SK-N-SH (cell line): ENCODE measurements around the gene BRD9. TPM values are rescaled to one million over a fixed set of nuclear protein-coding genes. Genes with fewer than 3 reads are reported as not detected.

Experiments
- CTCF ChIA-PET: fragments of 300-600, 350-600 bp; formaldehyde crosslinking; extraction: SDS; loops from one replicate; lab custom pipeline; 2021; lab: Yijun Ruan, JAX
- POLR2A ChIA-PET: fragments of 350-600 bp; sonication (Branson Sonifier 250); formaldehyde crosslinking; extraction: SDS; loops from one replicate; lab custom pipeline; 2020; ENCODE audit warnings: antibody characterized with exemption, inconsistent platforms; lab: Yijun Ruan, JAX
- DNase-seq: peaks from one replicate; pipeline ENCODE4 v3.0.0; 2012
- H2AFZ ChIP-seq: fragments of 200-600 bp; sonication (generic); 2 replicates; pipeline ENCODE4 v1.8.1; 2016; ENCODE audit warnings: antibody characterized with exemption, mild to moderate bottlenecking, low read depth
- H3F3A ChIP-seq: fragments of 200-600 bp; sonication (generic); replicated peaks from 2 replicates; pipeline ENCODE3; 2016; ENCODE audit warnings: antibody characterized with exemption, mild to moderate bottlenecking; ENCODE audit not compliant: insufficient read depth
- H3K27ac ChIP-seq, 2 experiments: fragments of 200-500 bp in 1 of 2; fragments of 200-600 bp in 1 of 2; sonication (Bioruptor generic) in 1 of 2; sonication (generic), shearing (Covaris generic) in 1 of 2; 2 replicates each; pipeline versions ENCODE4 v1.5.1 to v1.6.1; 2014 to 2016; ENCODE audit warnings: low read depth in 2 of 2, inconsistent platforms in 1 of 2, low read length in 1 of 2, mild to moderate bottlenecking in 1 of 2, mixed read lengths in 1 of 2
- H3K27me3 ChIP-seq: fragments of 200-600 bp; sonication (generic), shearing (Covaris generic); 2 replicates; pipeline ENCODE4 v1.6.1; 2016; ENCODE audit warnings: mixed run types; ENCODE audit not compliant: insufficient read depth
- H3K36me3 ChIP-seq, 2 experiments: fragments of 200-500 bp in 1 of 2; fragments of 200-600 bp in 1 of 2; sonication (Bioruptor generic) in 1 of 2; sonication (generic) in 1 of 2; replicated peaks in 1 of 2; 2 replicates each; pipeline versions ENCODE3 to v1.5.1; 2014 to 2016; ENCODE audit warnings: low read length in 1 of 2, mild to moderate bottlenecking in 1 of 2; ENCODE audit not compliant: insufficient read depth in 2 of 2, control insufficient read depth in 1 of 2
- H3K4me1 ChIP-seq, 2 experiments: fragments of 200-500 bp in 1 of 2; fragments of 200-600 bp in 1 of 2; sonication (Bioruptor generic) in 1 of 2; sonication (generic), shearing (Covaris generic) in 1 of 2; 2 replicates each; pipeline versions ENCODE4 v1.5.1 to v1.6.1; 2014 to 2016; ENCODE audit warnings: low read depth in 1 of 2, low read length in 1 of 2, mixed run types in 1 of 2; ENCODE audit not compliant: insufficient read depth in 2 of 2, control insufficient read depth in 1 of 2
- H3K4me2 ChIP-seq: fragments of 200-600 bp; sonication (generic), shearing (Covaris generic); 2 replicates; pipeline ENCODE4 v1.6.1; 2017; ENCODE audit warnings: mixed run types
- H3K4me3 ChIP-seq, 2 experiments: fragments of 200-500 bp in 1 of 2; fragments of 200-600 bp in 1 of 2; sonication (Bioruptor generic) in 1 of 2; sonication (generic), shearing (Covaris generic) in 1 of 2; 2 replicates each; pipeline versions ENCODE4 v1.5.1 to v1.8.1; 2014 to 2016; ENCODE audit warnings: low read depth in 2 of 2, inconsistent platforms in 1 of 2, low read length in 1 of 2, mild to moderate bottlenecking in 1 of 2, mixed read lengths in 1 of 2, moderate library complexity in 1 of 2
- H3K79me2 ChIP-seq: fragments of 200-600 bp; sonication (generic); 2 replicates; pipeline ENCODE4 v1.8.1; 2017; ENCODE audit warnings: mild to moderate bottlenecking; ENCODE audit not compliant: insufficient read depth
- H3K9ac ChIP-seq: fragments of 200-600 bp; sonication (generic); 2 replicates; pipeline ENCODE4 v1.6.1; 2017; ENCODE audit warnings: mixed run types
- H3K9me2 ChIP-seq: fragments of 200-600 bp; sonication (generic); 2 replicates; pipeline ENCODE4 v1.6.1; 2017; ENCODE audit warnings: mixed run types
- H3K9me3 ChIP-seq: fragments of 200-600 bp; sonication (generic); 2 replicates; pipeline ENCODE4 v1.6.1; 2017; ENCODE audit warnings: mixed run types, mild to moderate bottlenecking, moderate library complexity
- H4K20me1 ChIP-seq: fragments of 200-600 bp; sonication (generic); 2 replicates; pipeline ENCODE4 v1.6.1; 2017; ENCODE audit warnings: mild to moderate bottlenecking, mixed run types; ENCODE audit not compliant: insufficient read depth
- EZH2phosphoT487 ChIP-seq: fragments of 200-600 bp; sonication (generic); IDR thresholded peaks from 2 replicates; pipeline ENCODE4 v1.6.1; 2017; ENCODE audit warnings: low read depth, mixed run types, mild to moderate bottlenecking, antibody characterized with exemption, moderate library complexity, borderline replicate concordance
- MEF2A ChIP-seq: IDR thresholded peaks from 2 replicates; pipeline ENCODE4 v1.4.0; 2012; ENCODE audit warnings: low read depth, borderline replicate concordance
- MXI1 ChIP-seq: IDR thresholded peaks from 2 replicates; pipeline ENCODE4 v1.6.1; 2012; ENCODE audit warnings: mild to moderate bottlenecking, low read depth, low read length, improper control_type of control experiment
- RAD21 ChIP-seq: IDR thresholded peaks from 2 replicates; pipeline ENCODE4 v1.6.1; 2012; ENCODE audit warnings: mild to moderate bottlenecking, low read length
- RCOR1 ChIP-seq: fragments of 150-350 bp; IDR thresholded peaks from 2 replicates; pipeline ENCODE4 v1.6.1; 2017; ENCODE audit warnings: antibody characterized with exemption, low read length
- RXRA ChIP-seq: IDR thresholded peaks from 2 replicates; pipeline ENCODE4 v1.4.0; 2012; ENCODE audit warnings: low read depth, mild to moderate bottlenecking, borderline replicate concordance
- TEAD4 ChIP-seq: IDR thresholded peaks from 2 replicates; pipeline ENCODE4 v1.4.0; 2012; ENCODE audit warnings: mild to moderate bottlenecking, borderline replicate concordance; ENCODE audit not compliant: insufficient read depth
- WGBS: methylation state at CpG from one replicate; pipeline ENCODE4 v1.1.6; 2017; ENCODE audit warnings: low lambda C conversion rate; 5-methylcytosine and 5-hydroxymethylcytosine counted together
- polyA plus RNA-seq, 3 experiments: library from polyadenylated mRNA; depleted of rRNA; stranded (reverse); fragments of >200 nt; gene quantifications; 2 replicates each; pipeline ENCODE4 v1.2.3, GENCODE V29; 2012
- TF ChIP-seq, protein P1 (sequence below): IDR thresholded peaks from 2 replicates; pipeline ENCODE4 v1.4.0; 2012; ENCODE audit warnings: low read depth, borderline replicate concordance
- TF ChIP-seq, protein P2 (sequence below): fragments of 200-600 bp; sonication (generic); IDR thresholded peaks from 2 replicates; pipeline ENCODE4 v1.6.1; 2017; ENCODE audit warnings: antibody characterized with exemption, mild to moderate bottlenecking, moderate library complexity
- TF ChIP-seq, protein P3 (sequence below): IDR thresholded peaks from 2 replicates; pipeline ENCODE4 v1.6.1; 2012; ENCODE audit warnings: mild to moderate bottlenecking, low read depth, low read length, moderate library complexity
- TF ChIP-seq, protein P4 (sequence below): fragments of 150-350 bp; IDR thresholded peaks from 2 replicates; pipeline ENCODE4 v1.6.1; 2016; ENCODE audit warnings: mild to moderate bottlenecking, low read depth, low read length
- TF ChIP-seq, protein P5 (sequence below): IDR thresholded peaks from 2 replicates; pipeline ENCODE4 v1.4.0; 2012; ENCODE audit warnings: low read depth

Gene BRD9
- polyA plus RNA-seq, 1 of the 3 experiments (the other 2 are of a cell fraction), result 19.5 TPM

DNA sequence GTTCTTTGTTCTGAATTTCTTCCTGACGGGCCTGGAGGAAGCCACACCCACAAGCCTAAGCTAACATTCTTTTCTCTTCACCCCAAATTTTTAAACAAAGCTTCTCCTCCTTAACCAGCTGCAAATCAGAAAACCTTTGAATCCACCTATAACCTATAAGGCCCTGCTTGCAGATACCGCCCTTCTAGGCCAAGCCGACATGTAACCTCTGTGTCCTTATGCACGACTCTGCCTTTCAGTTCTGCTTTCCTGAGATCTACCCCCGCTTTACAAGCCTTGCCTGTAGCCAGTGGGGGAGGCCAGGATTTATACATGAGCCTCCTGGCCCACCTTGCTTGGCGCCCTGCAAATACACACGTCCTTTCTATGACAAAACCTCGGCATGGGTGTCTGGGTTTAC is 19.3 kb downstream of the BRD9 start:
- POLR2A ChIA-PET, result no interaction called here
- no peak overlapping the region for H3K4me3 ChIP-seq
- WGBS, result 92% methylated on average over 8 of the region's 8 CpGs
- H3K9me3 ChIP-seq, result no peaks in the 10 kb centered on the region
- no peak overlapping the region for H3K27ac ChIP-seq
- no peak for DNase-seq
- H4K20me1 ChIP-seq, result 0 out of 2 replicates have a peak, but pooled peaks cover 7% of the 10 kb centered on the region
- no peaks in the 10 kb centered on the region for H3K4me1 ChIP-seq
- peaks cover 35 to 89% of the 10 kb centered on the region in 2 experiments for H3K36me3 ChIP-seq
- TF ChIP-seq, protein P1, sequence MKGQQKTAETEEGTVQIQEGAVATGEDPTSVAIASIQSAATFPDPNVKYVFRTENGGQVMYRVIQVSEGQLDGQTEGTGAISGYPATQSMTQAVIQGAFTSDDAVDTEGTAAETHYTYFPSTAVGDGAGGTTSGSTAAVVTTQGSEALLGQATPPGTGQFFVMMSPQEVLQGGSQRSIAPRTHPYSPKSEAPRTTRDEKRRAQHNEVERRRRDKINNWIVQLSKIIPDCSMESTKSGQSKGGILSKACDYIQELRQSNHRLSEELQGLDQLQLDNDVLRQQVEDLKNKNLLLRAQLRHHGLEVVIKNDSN, result no peak
- TF ChIP-seq TEAD4, result no peak
- no peak for TF ChIP-seq RCOR1
- TF ChIP-seq, protein P2, sequence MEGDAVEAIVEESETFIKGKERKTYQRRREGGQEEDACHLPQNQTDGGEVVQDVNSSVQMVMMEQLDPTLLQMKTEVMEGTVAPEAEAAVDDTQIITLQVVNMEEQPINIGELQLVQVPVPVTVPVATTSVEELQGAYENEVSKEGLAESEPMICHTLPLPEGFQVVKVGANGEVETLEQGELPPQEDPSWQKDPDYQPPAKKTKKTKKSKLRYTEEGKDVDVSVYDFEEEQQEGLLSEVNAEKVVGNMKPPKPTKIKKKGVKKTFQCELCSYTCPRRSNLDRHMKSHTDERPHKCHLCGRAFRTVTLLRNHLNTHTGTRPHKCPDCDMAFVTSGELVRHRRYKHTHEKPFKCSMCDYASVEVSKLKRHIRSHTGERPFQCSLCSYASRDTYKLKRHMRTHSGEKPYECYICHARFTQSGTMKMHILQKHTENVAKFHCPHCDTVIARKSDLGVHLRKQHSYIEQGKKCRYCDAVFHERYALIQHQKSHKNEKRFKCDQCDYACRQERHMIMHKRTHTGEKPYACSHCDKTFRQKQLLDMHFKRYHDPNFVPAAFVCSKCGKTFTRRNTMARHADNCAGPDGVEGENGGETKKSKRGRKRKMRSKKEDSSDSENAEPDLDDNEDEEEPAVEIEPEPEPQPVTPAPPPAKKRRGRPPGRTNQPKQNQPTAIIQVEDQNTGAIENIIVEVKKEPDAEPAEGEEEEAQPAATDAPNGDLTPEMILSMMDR, result no peak
- no peak for TF ChIP-seq RXRA
- TF ChIP-seq EZH2phosphoT487, result no peak
- no peak for TF ChIP-seq RAD21
- TF ChIP-seq, protein P3, sequence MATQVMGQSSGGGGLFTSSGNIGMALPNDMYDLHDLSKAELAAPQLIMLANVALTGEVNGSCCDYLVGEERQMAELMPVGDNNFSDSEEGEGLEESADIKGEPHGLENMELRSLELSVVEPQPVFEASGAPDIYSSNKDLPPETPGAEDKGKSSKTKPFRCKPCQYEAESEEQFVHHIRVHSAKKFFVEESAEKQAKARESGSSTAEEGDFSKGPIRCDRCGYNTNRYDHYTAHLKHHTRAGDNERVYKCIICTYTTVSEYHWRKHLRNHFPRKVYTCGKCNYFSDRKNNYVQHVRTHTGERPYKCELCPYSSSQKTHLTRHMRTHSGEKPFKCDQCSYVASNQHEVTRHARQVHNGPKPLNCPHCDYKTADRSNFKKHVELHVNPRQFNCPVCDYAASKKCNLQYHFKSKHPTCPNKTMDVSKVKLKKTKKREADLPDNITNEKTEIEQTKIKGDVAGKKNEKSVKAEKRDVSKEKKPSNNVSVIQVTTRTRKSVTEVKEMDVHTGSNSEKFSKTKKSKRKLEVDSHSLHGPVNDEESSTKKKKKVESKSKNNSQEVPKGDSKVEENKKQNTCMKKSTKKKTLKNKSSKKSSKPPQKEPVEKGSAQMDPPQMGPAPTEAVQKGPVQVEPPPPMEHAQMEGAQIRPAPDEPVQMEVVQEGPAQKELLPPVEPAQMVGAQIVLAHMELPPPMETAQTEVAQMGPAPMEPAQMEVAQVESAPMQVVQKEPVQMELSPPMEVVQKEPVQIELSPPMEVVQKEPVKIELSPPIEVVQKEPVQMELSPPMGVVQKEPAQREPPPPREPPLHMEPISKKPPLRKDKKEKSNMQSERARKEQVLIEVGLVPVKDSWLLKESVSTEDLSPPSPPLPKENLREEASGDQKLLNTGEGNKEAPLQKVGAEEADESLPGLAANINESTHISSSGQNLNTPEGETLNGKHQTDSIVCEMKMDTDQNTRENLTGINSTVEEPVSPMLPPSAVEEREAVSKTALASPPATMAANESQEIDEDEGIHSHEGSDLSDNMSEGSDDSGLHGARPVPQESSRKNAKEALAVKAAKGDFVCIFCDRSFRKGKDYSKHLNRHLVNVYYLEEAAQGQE, result no peak
- TF ChIP-seq, protein P4, sequence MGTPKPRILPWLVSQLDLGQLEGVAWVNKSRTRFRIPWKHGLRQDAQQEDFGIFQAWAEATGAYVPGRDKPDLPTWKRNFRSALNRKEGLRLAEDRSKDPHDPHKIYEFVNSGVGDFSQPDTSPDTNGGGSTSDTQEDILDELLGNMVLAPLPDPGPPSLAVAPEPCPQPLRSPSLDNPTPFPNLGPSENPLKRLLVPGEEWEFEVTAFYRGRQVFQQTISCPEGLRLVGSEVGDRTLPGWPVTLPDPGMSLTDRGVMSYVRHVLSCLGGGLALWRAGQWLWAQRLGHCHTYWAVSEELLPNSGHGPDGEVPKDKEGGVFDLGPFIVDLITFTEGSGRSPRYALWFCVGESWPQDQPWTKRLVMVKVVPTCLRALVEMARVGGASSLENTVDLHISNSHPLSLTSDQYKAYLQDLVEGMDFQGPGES, result no peak
- TF ChIP-seq, protein P5, sequence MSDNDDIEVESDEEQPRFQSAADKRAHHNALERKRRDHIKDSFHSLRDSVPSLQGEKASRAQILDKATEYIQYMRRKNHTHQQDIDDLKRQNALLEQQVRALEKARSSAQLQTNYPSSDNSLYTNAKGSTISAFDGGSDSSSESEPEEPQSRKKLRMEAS, result no peak
- TF ChIP-seq MXI1, result no peak
- TF ChIP-seq MEF2A, result no peak
- no peak overlapping the region for H2AFZ ChIP-seq
- CTCF ChIA-PET, result no interaction called here
- H3K79me2 ChIP-seq, result no peaks in the 10 kb centered on the region
- H3F3A ChIP-seq, result no peaks in the 10 kb centered on the region
- H3K4me2 ChIP-seq, result no peak overlapping the region
- H3K27me3 ChIP-seq, result no peaks in the 10 kb centered on the region
- H3K9ac ChIP-seq, result no peak overlapping the region
- no peaks in the 10 kb centered on the region for H3K9me2 ChIP-seq
